Choroid plexus epithelial cell (primary cell): ENCODE results near the gene C1orf174.

ENCODE experiments used
- DNase-seq: peaks from one replicate; pipeline ENCODE4 v3.0.0-alpha.2; 2010; ENCODE audit warnings: low read depth
- H3K4me3 ChIP-seq: 2 replicates; pipeline ENCODE4 v1.5.1; 2011; ENCODE audit warnings: low read depth, mild to moderate bottlenecking, control low read depth, low read length, moderate library complexity
- CTCF ChIP-seq: conservative IDR thresholded peaks from 2 replicates; pipeline ENCODE4 v1.5.1; 2011; ENCODE audit warnings: low read depth, mild to moderate bottlenecking, control low read depth, inconsistent platforms, low read length, moderate library complexity

The C1orf174 gene

GRCh38 chr1:3857791-3858129 lies 42.3 kb downstream of the C1orf174 start:
- H3K4me3 ChIP-seq = peak overlapping the region; percentile 94
- DNase-seq = no peak
- no peak for TF ChIP-seq CTCF

- no peak for TF ChIP-seq CTCF
- peak within 1 kb of the TSS; percentile 94 for H3K4me3 ChIP-seq
Observed at GRCh38 chr1:3856923-3857790, 42.9 kb downstream of the C1orf174 start, which contains the start of the genes CEP104 and DFFB. Gene CEP104, minus strand, starts transcription at chr1:3857211. Its CDS starts 4,804 bp downstream, at chr1:3852407. Gene DFFB, plus strand, starts transcription at chr1:3857476. Its CDS starts 128 bp downstream, at chr1:3857604.

DNA sequence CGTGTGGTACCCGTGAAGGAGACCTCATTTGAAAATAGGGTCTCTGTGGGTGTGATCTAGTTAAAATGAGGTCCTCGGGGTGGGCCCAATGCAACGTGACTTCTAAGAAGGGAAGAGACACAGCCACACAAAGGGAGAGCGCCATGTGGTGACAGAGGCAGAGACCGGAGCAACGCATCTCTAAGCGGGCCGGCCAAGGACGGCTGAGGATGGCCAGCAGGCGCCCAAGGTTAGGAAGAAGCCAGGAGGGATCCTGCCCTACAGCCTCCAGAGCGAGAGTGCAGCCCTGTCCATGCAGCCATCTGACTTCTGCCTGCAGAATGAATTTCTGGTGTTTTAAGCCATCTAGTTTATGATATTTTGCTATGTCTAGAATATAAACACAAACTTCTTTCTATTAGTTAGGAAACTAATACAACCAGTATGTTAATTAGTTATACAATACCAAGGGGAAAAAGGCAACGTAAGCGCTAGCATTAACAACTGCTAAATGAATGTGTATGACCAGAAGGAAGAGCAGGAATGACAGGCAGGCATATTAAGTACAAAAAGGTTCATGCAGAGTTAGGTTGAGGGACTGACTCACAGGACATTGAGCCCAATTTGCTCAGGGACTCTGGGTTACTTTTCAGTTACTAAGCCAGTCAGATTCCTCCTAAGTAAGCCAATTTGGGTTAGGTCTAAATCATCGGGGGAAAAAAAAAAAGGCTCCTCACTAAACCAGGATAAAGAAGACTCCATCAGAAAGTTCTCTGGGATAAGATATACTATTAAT lies 47.2 kb downstream of the C1orf174 start:
- no peak for TF ChIP-seq CTCF
- no peak for DNase-seq
- H3K4me3 ChIP-seq = no peak overlapping the region

More at GRCh38 chr1:3856923-3857790, 42.9 kb downstream of the C1orf174 start, which contains the start of the genes CEP104 and DFFB:
- DNase-seq = peak; percentile 87

GRCh38 chr1:3852091-3852490 lies 48.0 kb downstream of the C1orf174 start:
- H3K4me3 ChIP-seq = no peak overlapping the region
- no peak for TF ChIP-seq CTCF
- no peak for DNase-seq

DNA sequence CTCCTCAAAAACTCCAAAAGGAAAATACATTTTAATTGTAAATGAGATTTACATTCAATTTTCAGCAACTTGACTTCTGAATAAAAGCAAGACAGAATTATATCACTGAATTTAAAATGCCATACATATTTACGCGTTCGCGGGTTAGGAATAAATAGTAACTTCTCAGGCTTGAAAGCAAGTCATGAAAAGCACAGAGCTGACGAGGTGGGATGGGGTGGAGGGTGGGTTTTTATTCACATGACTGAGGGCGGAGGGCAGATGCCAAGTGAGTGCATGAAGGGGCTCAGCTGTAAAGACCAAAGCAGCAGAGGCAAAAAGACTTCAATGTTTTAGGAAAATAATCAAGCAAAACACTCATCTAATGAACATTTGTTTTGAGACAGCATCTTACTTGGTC lies 48.8 kb downstream of the C1orf174 start:
- no peak overlapping the region for H3K4me3 ChIP-seq
- DNase-seq = no peak
- TF ChIP-seq CTCF = no peak

GRCh38 chr1:3850857-3851256 lies 49.2 kb downstream of the C1orf174 start:
- TF ChIP-seq CTCF = no peak
- no peak for DNase-seq

More at GRCh38 chr1:3850857-3851256, 49.2 kb downstream of the C1orf174 start:
- no peak overlapping the region for H3K4me3 ChIP-seq
